Calu3 (cell line): ENCODE data around the gene AEBP2. TPM values are rescaled to one million over a fixed set of nuclear protein-coding genes. Genes with fewer than 3 reads are reported as not detected.

ENCODE experiments used
- BruUV-seq: library from RNA; stranded (reverse); fragments of 400-500 nt; replicated peaks from 2 replicates; lab custom pipeline; 2021; lab: Mats Ljungman, UMichigan
- CTCF ChIA-PET: fragments of 300-600 bp; sonication (Branson Sonifier 250); formaldehyde crosslinking; loops from one replicate; lab custom pipeline; 2022; ENCODE audit warnings: antibody characterized with exemption; lab: Charles Lee
- DNase-seq: peaks from one replicate; pipeline ENCODE4 v3.0.0; 2022
- H3K27ac Mint-ChIP-seq: one replicate; pipeline ENCODE4 v1.8.0; 2022; ENCODE audit warnings: mixed read lengths; ENCODE audit not compliant: unreplicated experiment
- H3K27me3 Mint-ChIP-seq: one replicate; pipeline ENCODE4 v1.8.0; 2022; ENCODE audit warnings: mixed read lengths; ENCODE audit not compliant: unreplicated experiment
- H3K36me3 Mint-ChIP-seq: one replicate; pipeline ENCODE4 v1.8.0; 2022; ENCODE audit warnings: mild to moderate bottlenecking, moderate library complexity, mixed read lengths; ENCODE audit not compliant: insufficient read depth, unreplicated experiment
- H3K4me1 Mint-ChIP-seq: one replicate; pipeline ENCODE4 v1.8.0; 2022; ENCODE audit warnings: mild to moderate bottlenecking, low read depth, mixed read lengths; ENCODE audit not compliant: unreplicated experiment
- H3K4me3 Mint-ChIP-seq: one replicate; pipeline ENCODE4 v1.8.0; 2022; ENCODE audit warnings: mild to moderate bottlenecking, low read depth, moderate library complexity, mixed read lengths; ENCODE audit not compliant: unreplicated experiment
- H3K9me3 Mint-ChIP-seq: one replicate; pipeline ENCODE4 v1.8.0; 2022; ENCODE audit warnings: low read depth, mixed read lengths; ENCODE audit not compliant: unreplicated experiment
- CTCF ChIP-seq: fragments of 200-600 bp; IDR thresholded peaks from one replicate; pipeline ENCODE4 v1.8.0; 2022; ENCODE audit warnings: antibody characterized with exemption; ENCODE audit not compliant: unreplicated experiment
- intact Hi-C: fragments of 100-400 bp; cut with micrococcal nuclease; formaldehyde crosslinking; loops from one replicate; pipeline ENCODE4 v1.10.0; 2022; ENCODE audit not compliant: unreplicated experiment
- total RNA-seq: library from RNA; stranded (reverse); gene quantifications from 2 replicates; pipeline ENCODE4 v1.2.3, GENCODE V29; 2022

Gene AEBP2
- total RNA-seq, 1 experiment from 2014 or later = 53.6 TPM

GRCh38 chr12:19491863-19492262 lies 52.6 kb downstream of the AEBP2 start:
- CTCF ChIA-PET = interaction anchor here (1.2 kb wide), 1 partner anchor 9 kb away, joined by 3 read pairs; no protein-coding TSS in a partner anchor
- no TSS peak for BruUV-seq
- no peak overlapping the region for H3K27ac Mint-ChIP-seq
- peaks cover 6% of the 10 kb centered on the region for H3K4me1 Mint-ChIP-seq
- no peak overlapping the region for H3K4me3 Mint-ChIP-seq
- TF ChIP-seq CTCF = no peak
- H3K36me3 Mint-ChIP-seq = peaks cover 20% of the 10 kb centered on the region
- no peaks in the 10 kb centered on the region for H3K27me3 Mint-ChIP-seq
- intact Hi-C loops = no loop called here
- no peak for DNase-seq
- H3K9me3 Mint-ChIP-seq = no peaks in the 10 kb centered on the region

GRCh38 chr12:19496219-19496878 lies 57.1 kb downstream of the AEBP2 start:
- CTCF ChIA-PET = no interaction called here
- H3K36me3 Mint-ChIP-seq = peaks cover 20% of the 10 kb centered on the region
- no peaks in the 10 kb centered on the region for H3K9me3 Mint-ChIP-seq
- no peaks in the 10 kb centered on the region for H3K4me1 Mint-ChIP-seq
- no peaks in the 10 kb centered on the region for H3K27me3 Mint-ChIP-seq
- BruUV-seq = no TSS peak
- intact Hi-C loops = no loop called here
- no peak overlapping the region for H3K27ac Mint-ChIP-seq
- no peak for TF ChIP-seq CTCF
- DNase-seq = no peak
- H3K4me3 Mint-ChIP-seq = no peak overlapping the region

- no peak for TF ChIP-seq CTCF
- H3K9me3 Mint-ChIP-seq = no peaks in the 10 kb centered on the region
- no peak overlapping the region for H3K27ac Mint-ChIP-seq
- no peak overlapping the region for H3K4me3 Mint-ChIP-seq
- H3K4me1 Mint-ChIP-seq = peaks cover 4% of the 10 kb centered on the region
- no peaks in the 10 kb centered on the region for H3K27me3 Mint-ChIP-seq
- intact Hi-C loops = no loop called here
- BruUV-seq = no TSS peak
- H3K36me3 Mint-ChIP-seq = peaks cover 34% of the 10 kb centered on the region
- CTCF ChIA-PET = no interaction called here
- DNase-seq = no peak
Observed at GRCh38 chr12:19498099-19498498, 58.8 kb downstream of the AEBP2 start.

- no TSS peak for BruUV-seq
- no peak for TF ChIP-seq CTCF
- no peaks in the 10 kb centered on the region for H3K27me3 Mint-ChIP-seq
- CTCF ChIA-PET = interaction anchor here (0.7 kb wide), 1 partner anchor 1332 kb away, joined by 5 read pairs; no protein-coding TSS in a partner anchor
- no peak overlapping the region for H3K27ac Mint-ChIP-seq
- peaks cover 5% of the 10 kb centered on the region for H3K4me1 Mint-ChIP-seq
- H3K4me3 Mint-ChIP-seq = no peak overlapping the region
- peaks cover 31% of the 10 kb centered on the region for H3K36me3 Mint-ChIP-seq
- intact Hi-C loops = no loop called here
- H3K9me3 Mint-ChIP-seq = no peaks in the 10 kb centered on the region
- no peak for DNase-seq
Observed at GRCh38 chr12:19499030-19499429, 59.7 kb downstream of the AEBP2 start.
